Renal pelvis (tissue), 4 donors: ENCODE data around the gene PGBD4. TPM values are rescaled to one million over a fixed set of nuclear protein-coding genes. Genes with fewer than 3 reads are reported as not detected.
"Not testable (repeated sequence)": the region's sequence is repeated elsewhere in the genome, so short reads cannot be mapped to it uniquely, and the experiment has no call there.

Experiments used
- DNase-seq: peaks from one replicate; pipeline ENCODE4 v3.0.0-alpha.2; 2013
- polyA plus RNA-seq, 3 donors: library from polyadenylated mRNA; unstranded; fragments of 120-200 nt; gene quantifications; one replicate each; pipeline ENCODE4 v1.2.1, GENCODE V29; 2013; ENCODE audit not compliant: insufficient read length in 3 of 3

Gene PGBD4
- polyA plus RNA-seq, 3 donors, result 1.7 to 2.6 (median 2.2) TPM

DNA sequence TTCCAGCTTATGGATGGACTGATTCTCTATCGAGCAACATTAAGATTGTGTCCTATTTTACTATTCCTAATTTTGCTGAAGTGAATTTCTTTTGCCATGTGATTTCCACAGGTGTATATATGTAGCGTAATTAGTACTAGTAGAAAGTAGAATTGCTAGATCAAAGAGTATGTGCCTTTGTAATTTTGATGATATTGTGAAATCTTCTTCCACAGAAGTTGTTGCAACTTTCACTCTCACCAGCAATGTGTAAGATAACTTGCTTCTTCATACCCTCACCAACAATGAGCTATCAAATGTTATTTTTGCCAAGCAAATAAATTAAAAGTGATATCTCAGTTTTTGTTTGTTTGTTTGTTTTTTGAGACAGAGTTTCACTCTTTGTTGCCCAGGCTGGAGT lies 5.4 kb downstream of the PGBD4 start:
- DNase-seq, result no peak

DNA sequence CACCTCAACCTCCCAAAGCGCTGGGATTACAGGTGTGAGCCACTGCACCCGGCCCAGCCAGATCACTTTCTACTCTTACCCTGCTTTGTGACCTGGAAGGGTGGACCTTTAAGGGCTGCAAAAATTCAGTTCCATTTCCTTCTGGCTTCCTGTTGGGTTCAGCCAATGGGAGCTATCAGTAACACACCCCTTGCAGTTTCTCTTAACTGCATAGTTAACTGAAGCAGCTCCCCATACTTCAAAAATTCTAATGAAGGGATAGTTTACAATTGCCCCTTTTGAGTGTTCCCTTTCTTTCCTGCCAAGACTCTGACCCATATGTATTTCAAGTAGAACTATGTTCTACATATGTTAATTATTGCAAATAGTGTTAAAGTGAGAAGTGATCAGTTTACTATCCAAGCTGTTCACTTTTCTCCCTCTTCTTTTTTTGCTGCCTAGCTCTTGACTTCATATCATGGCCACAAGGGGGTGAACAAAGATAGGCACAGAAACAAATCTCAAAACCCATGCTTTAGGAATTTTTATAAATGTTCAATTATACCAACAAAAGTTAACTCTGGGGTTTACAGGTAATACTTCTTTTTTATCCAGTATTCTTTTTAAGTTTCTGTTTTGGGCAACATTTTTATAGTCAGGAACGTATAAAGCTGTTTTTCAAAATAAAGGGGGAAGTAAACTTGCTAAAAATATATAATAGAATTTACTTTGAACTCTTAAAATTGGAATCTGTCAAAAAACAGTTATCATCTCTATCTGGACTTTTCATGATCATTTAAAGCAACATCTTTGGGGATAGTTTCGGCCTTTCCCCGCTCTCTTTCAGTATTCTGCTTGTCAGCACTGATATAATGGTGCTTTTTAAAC lies 8.1 kb downstream of the PGBD4 start:
- DNase-seq, result no peak

DNA sequence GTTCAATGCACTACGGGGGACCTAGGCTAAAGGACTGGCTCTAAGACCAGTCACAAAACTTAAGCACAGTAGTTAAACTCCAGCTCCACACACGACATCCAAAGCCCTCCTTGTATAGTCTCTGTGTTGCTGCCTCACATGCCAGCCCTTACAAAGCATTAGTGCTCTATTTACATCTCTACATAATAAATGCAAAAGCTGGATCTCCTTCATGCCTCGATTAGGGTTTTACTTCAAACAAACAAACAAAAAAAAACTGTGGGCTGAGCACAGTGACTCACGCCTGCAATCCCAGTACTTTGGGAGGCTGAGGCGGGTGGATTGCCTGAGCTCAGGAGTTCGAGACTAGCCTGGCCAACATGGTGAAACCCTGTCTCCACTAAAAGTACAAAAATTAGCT lies 9.6 kb downstream of the PGBD4 start:
- no peak for DNase-seq

DNA sequence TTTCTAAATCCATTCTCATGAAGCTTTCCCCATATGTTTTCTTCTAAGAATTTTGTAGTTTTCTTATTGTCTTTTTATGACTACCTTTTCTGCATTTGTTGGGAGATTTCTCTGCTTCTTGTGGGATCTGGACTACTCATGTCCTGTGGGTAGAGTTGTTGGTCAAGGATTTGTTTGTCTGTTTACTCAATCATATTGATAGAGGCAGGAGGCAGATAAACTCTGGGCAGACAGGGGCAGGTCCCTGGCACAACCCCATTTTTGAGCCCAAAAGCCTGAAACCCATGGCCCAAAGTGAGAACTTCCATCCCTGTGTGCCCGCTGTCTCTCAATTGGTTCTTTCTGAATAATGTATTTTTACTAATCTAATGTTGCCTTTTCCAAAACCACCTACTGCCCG lies 12.3 kb downstream of the PGBD4 start:
- no peak for DNase-seq

DNA sequence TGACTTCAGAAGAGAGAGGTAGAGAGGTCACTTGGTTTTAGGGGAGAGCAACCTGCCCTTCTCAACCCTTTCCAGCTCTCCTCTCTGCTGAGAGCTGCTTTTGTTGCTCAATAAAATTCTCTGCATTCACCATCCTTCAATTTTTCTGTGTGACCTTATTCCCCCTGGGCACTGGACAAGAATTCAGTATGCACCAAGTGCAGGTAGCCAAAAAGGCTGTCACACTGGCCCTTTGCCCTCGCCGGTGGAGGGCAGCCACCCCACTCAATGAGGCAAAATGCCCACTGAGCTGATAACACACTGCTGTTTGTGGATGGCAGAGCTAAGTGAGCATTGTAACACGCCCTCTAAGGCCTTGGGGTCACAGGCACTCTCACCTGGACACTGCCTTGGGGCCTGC lies 12.9 kb downstream of the PGBD4 start:
- no peak for DNase-seq

DNA sequence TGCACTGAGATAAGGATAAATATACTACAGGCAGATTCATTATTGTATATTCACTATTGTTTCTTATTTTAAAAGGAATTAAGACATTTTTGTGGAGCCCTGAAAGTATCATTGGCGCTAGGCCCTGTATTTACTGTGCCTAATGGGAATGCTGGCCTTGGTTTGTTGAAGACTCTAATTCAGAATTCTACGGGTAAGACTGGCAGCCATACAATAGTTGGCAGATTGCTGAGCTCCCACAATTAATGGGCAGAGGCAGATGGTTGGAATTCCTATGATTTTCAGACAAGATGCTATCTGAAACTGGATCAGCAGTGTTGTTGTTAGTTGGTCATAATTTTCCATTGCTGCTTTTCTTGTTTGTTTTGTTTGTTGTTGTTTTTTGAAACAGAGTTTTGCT lies 14.7 kb downstream of the PGBD4 start:
- DNase-seq, result no peak

DNA sequence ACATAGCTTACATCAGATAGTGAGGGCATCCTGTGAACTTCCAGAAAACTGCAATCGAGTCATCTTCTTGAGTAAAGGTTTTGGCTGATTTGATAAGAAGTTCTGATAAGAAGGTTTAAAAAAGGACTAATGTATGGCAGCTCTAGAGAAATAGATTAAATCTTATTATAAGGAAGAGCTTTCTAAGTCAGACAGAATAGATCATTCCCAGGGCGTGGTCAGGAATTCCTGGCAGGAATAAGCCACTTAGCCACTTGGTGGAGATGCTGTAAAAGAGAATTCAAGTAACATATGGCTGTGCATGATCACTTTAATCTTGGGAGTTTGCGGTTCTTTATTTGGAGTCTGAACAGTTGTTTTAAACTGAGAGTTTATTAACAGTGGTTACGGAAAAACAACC lies 17.4 kb downstream of the PGBD4 start:
- DNase-seq, result no peak

DNA sequence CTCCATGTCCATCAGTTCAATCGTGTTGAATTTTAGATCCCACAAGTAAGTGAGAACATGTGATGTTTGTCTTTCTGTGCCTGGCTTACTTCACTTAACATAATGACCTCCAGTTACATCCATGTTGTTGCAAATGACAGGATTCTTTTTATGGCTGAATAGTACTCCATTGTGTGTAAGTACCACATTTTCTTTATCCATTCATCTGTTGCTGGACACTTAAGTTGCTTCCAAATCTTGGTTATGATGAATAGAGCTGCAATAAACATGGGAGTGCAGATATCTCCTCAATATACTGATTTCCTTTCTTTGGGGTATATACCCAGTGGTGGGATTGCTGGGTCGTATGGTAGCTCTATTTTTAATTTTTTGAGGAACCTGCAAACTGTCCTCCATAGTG lies 18.5 kb downstream of the PGBD4 start:
- not testable (repeated sequence) for DNase-seq

DNA sequence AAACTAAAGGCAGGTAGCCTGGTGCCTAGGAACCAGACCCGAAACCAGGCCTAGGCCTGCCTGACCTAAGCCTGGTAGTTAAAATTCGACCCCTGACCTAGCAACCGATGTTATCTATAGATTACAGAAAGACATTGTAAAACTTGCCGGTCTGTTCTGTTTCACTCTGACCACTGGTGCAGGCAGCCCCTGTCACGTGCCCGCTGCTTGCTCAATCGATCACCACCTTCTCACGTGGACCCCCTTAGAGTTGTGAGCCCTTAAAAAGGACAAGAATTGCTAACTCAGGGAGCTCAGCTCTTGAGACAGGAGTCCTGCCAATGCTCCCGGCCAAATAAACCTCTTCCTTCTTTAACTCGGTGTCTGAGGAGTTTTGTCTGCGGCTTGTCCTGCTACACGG lies 19.9 kb downstream of the PGBD4 start:
- DNase-seq, result not testable (repeated sequence)

DNA sequence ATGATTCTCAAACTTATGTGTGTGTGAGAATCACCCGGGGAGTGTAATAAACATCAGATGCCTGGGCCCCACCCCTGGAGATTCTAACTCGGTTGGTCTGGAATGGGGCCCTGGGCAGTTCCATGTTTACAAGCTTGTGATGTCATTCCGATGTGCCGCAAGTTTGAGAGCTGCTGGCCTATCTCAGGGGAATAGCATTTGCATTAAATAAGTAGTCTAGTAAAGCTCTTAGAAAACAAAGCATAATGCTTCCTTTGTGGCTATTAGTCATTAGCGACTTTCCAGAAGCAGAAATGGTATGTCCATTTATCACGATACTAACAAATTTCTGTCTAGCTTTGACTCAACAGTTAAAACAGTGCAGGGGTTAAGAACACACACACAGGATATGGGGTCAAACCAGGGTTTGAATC lies 20.9 kb downstream of the PGBD4 start:
- no peak for DNase-seq

DNA sequence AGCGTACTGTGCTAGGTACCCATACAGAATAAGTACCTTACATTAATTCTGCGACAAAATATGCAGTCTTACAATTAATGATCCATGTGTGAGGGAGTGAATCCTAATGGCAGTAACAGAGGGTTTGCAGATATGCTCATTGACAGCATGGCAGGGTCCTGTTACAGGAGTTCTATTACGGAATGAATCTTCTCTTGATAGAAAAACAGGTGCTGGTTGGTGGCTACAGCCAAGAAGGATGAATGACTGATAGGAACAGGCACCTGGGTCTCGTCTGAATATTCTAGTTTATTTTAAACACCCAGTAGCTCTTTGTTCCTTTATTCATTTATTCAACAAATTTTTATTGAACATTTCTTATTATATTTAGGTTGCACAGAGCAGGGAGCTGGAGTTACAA lies 22.8 kb downstream of the PGBD4 start:
- DNase-seq, result no peak

DNA sequence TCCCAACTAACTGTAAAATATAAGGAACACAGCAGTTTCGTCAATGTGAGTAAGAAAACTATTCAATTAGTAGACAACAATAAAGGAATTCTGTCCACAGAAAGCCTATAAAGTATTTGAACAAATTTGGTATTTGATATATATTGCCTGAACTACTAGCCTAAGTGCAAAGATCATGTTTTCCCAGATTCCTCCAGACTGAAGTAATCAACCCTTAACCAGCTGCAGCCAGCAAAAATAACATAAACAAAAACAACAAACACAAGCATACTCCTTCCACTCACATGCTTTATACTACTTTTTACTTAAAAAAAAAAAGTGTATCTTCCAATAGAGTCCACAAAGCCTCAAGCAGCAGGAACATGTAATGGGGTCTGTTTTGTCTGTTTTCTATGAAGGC lies 24.1 kb downstream of the PGBD4 start:
- no peak for DNase-seq

DNA sequence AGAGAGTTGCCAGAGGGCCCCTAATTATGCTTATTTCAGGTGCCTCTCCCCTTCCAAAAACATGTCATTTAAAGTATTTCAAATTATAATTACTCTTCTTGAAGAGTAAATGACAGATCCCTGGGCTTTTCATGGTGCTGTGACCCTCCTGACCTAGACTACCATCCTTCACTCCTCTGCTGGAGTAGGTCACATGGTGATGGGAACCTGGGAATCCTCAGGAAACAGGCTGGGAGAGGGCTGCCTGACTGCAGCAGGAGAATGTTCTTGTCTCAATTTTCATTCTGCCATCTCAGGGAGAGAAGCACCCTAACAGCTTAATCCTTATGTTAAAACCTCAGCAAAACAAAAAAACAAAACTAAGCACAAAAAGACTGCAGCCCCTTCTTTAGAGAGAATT lies 24.6 kb downstream of the PGBD4 start:
- DNase-seq, result no peak

DNA sequence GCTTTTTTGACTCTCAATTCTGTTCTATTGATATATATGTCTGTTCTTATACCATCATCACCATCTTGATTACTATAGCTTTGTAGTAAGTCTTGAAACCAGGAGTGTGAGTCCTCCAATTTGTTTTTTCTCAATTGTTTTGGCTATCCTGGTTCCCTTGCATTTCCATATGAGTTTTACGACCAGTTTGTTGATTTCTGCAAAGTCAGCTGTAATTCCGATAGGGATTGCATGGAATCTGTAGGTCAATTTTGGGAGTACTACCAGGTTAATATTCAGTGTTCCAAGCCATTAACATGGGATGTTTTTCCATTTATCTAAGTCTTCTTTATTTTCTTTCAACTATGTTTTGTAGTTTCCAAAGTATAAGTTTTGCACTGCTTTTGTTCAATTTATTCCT lies 27.0 kb downstream of the PGBD4 start:
- DNase-seq, result no peak

DNA sequence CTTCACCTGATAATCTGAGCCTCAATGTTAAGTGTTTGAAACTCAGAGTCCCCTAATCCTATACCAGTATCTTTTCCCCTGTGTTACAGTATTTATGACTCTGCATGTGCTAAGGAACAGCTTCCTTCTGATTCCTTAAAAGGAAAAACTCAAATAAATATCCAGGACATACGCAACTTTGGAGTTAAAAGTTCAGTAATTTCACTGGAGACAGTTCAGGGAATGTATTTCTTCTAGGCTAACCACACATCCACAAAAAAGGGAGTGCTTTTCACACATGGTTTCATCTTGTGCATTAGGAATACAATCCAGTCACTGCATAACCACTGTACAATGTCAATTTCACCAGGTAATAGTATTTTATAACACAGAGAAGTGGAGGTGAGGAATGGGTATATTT lies 31.0 kb downstream of the PGBD4 start:
- no peak for DNase-seq

DNA sequence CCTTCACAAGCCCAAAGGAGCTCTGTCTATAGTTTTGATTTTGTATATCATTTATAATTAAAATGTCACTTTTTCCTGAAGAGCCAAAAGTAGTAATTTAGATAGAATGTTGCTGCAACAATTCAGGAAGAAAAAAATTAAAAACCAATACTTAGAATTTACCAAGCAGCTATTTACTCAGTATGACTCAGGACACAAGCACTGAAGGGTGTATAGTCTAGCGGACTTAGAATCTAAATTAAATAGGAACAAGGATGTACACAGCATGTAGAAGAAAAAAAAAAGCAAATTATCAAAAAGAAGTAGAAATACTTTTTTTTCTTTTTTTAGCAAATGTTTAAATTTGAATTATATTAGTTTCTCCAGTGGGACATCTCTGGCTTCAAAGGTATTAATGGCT lies 31.6 kb downstream of the PGBD4 start:
- no peak for DNase-seq

DNA sequence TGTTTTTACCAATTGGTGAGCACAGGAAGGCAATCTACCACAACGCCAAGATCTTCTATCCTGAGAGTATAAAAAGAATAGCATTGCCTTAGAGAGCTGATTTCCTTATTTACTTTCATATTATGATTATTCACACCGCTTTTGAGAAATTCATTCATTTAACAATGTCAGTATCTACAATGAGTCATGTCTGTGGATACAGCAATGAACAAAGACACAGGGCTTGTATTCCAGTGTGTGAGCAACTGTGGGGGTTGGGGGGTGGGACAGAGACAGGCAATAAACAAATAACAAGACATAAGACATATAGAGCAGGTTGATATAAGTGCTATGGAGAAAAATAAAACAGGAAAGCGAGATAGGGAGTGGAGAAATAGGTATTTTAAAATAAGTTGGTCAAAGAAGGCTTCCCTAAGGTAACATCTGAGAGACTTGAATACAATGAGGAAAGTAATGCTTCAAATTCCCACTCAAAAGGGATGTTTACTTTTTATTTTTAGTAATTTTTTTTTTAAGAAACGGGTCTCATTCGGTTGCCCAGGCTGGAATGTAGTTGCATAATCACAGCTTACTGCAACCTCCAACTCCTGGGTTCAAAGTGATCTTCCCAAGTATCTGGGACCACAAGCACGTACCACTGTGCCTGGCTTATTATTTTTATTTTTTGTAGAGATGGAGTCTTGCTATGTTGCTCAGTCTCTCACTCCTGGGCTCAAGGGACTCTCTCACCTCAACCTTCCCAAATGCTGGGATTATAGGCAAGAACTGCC lies 45.7 kb downstream of the PGBD4 start:
- DNase-seq, result no peak

DNA sequence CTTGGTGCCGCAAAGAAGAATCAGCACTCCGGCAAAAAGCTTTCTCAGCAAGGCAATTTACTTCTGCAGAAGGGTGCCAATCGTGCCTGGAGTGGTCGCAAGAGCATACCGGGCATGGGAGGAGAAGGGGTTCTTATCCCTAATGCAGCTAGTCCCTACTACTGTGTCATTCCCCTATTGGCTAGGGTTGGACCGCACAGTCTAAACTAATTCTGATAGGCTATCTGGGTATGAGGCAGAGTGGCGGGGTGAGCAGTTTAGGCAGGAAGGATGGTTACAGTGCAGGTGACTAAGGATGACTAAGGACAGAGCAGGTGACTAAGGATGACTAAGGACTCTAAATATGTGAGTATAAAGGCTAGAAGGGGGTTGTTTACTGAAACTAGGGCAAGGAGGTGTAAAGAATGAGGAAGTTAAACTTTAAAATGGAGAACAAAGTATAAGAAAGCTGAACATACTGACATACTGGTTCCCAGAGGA lies 52.9 kb downstream of the PGBD4 start:
- DNase-seq, result no peak

DNA sequence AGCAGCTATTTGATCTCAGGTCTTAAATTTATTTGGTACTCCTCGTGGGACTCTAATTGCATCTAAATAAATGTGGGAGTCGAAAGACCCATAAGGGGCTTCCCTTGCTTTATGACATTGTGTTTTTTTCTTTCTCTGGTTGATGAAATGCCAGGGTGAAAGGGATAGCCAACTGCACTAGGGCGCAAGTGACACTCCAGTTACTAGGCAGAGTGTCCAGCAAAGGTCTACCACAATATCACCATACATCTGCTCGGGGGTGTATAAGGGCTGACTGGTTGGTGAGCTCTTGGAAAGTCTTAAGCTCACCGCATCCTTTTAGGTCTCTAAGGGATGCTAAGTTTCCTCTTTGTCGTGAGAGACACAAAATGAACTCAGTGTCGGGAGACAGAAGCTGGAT lies 54.0 kb downstream of the PGBD4 start:
- DNase-seq, result no peak
